SIG-M5 (cell line): Measurements from ENCODE around the gene PMEL.
"Not testable (repeated sequence)": the region's sequence is repeated elsewhere in the genome, so short reads cannot be mapped to it uniquely, and the experiment has no call there.

ENCODE experiments used
- DNase-seq: peaks from one replicate; lab custom pipeline; 2025; lab: John Stamatoyannopoulos, UW

Gene PMEL

DNA sequence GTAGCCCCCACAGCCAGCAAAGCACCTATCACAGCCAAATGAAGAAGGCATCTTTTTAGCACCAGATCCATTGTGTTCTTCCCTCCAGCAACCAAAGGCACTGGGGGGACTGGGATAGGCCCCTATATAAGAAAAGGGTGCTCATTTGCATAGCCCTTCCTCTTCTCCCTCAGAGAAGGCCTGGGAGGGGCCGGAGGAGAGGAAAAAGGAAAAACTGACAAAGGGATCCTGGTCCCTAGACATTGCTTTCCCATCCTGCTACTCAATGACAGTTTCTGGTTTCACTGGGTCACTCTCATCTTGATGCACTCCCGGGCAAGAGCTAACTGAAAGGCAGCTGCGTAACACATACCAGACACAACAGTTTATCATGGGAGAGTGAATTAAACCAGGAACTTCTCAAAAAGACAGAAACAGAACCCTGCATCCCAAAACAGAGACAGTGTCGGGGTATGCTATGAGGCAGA lies at the start of gene PMEL:
Gene PMEL, minus strand, starts transcription at position 102 of the 467 bp plus-strand sequence. Its CDS starts 31 bp downstream, at position 71.
- DNase-seq = no peak

DNA sequence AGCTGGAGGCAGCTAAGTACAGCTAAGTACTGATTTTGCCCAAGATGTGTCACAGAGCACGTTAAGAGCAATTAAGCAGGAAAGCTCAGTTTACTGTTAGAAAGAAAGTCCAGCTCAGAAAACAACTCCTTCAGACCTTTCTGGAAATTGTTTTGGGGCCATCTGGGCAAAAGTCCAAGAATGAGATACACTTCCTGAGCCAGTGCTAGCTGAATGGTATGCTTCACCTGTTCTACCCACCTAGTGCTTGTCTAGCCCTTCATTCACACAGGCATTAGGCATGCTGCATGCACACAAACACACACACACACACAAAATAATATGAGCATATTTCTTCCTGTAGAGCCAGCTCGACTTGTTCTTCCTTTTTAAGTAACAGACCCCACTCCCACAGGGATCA lies 48.4 kb upstream of the PMEL start:
- no peak for DNase-seq

DNA sequence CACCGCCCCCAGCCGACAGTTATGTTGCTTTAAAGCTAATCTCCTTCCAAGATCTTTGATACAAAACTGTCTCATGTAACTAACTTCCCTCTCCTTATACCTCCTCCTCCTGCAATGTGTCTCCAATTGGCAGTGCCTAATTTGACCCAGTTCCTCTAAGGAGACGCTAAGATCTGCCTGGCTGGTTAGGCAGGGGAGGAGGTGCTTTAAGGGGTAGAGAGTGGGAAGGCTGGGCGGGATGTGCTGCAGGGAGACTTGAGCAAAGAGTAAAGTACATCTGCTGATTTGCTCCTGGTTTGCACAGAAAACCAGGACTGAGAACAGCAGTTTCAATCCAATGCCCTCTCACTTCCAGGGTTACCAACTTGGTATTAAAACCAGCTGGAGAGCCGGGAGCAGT lies 47.6 kb upstream of the PMEL start:
- DNase-seq = no peak

DNA sequence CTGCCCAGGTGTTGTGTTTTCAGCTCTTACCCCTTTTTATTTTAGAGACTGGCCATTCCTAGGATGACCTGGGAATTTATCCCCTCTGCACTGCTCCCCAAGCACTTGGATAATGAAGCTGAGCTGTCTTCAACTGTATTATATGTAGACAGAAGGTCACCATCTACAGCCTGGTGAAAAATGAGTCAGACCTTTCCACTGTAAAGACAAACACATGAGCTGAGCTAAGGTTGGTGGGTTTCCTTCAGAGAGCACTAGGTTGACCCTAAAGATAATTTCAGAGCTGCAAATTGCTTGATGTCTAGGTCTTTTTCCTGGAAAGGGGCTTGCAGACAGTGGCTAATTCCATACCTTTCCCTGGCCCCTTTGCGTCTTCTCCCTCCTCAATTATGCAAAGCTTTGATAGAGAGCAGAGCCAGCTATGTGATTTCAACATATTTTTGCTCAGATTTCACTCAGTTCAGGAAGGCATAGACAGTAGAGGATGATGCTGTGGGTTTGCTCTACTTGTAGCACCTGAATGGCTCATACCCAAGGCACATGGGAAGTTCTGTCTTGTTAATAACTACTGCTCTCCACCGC lies 45.8 kb upstream of the PMEL start:
- no peak for DNase-seq

DNA sequence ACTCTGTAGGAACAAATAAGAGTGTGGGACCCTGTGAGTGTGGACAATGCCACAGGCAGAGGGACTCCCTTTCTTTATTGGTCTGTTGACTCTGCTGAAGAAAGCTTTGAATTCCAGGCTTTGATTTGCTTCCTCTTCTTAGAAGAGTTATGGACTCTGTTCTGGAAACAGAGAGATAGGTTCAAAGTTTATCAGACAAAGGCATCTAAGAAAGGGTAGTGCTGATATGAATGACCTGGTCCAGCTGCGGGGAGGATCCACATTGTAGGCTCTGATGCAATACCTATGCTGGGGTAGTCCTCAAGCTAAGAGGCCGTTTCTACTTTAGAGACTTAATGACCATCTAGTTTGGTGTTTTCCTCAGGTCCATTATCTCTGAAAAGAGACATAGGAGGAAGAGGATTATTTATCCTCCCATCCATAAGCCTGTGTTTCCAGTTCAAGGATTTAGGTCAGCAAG lies 44.3 kb upstream of the PMEL start:
- no peak for DNase-seq

DNA sequence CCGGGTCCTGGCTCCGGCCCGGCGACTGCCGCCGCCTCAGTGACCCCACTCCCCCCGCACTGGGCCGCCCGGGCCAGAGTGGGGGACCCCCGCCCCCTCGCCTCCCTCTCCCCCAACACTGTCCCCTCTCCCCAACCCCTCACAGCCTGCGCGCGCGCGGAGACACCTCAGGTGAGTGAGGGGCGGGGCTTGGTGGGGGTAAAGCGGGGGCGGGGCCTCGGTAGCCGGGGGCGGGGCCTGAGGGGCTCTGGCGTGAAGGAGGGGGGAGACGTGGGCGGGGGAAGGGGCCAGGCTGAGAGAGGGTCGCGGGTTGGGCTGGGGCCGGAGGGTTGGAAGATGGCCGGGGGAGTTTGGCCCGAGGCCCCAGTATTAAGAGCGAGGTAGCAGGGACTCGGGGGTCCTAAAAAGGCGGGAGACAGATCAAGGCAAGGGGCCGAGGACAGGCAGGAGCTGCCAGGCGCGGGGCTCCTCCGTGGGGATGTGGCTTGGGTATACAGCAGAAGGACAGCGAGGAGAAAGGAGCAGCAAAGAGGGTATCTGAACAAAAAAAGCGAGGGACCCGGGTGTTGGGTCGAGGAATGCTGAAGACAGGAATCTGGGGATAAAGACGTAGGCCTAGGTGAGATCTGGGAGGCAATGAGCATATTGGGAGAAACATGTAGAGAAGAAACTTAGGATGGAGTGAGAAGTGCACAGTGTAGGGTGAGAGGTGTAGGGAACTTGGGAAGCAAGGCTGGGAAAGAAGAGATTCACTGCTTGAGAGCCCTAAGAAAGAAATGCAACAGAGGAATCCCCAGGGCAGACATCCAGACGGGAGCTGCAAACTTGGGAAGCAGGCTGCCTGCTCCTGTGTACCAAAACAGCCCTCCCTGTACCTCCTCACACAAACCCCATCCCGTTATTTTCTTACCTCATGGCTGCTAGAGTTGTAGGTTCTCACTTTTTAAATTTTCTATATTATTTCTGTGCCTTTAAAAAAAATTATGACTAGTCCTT lies 42.0 kb upstream of the PMEL start:
- DNase-seq = no peak

DNA sequence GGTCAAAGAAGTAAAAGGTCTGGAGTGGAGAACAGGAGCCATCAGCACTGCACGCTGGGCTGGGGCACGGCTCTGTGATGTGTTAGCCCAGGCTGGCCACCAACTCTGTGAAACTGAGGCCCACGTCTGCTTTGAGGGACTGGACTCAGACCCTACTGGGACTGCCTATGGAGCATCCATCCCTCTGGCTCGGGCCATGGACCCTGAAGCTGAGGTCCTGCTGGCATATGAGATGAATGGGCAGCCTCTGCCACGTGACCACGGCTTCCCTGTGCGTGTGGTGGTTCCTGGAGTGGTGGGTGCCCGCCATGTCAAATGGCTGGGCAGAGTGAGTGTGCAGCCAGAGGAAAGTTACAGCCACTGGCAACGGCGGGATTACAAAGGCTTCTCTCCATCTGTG lies 38.4 kb upstream of the PMEL start:
- no peak for DNase-seq

DNA sequence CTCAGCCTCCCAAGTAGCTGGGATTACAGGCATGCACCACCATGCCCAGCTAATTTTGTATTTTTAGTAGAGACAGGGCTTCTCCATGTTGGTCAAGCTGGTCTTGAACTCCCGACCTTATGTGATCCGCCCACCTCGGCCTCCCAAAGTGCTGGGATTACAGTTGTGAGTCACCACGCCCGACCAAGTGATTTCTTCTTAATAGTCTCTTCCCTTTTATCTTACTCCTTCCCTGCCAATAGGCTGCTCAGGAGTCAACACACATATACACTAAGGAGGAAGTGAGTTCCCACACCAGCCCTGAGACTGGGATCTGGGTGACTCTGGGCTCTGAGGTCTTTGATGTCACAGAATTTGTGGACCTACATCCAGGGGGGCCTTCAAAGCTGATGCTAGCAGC lies 37.5 kb upstream of the PMEL start:
- DNase-seq = not testable (repeated sequence)

DNA sequence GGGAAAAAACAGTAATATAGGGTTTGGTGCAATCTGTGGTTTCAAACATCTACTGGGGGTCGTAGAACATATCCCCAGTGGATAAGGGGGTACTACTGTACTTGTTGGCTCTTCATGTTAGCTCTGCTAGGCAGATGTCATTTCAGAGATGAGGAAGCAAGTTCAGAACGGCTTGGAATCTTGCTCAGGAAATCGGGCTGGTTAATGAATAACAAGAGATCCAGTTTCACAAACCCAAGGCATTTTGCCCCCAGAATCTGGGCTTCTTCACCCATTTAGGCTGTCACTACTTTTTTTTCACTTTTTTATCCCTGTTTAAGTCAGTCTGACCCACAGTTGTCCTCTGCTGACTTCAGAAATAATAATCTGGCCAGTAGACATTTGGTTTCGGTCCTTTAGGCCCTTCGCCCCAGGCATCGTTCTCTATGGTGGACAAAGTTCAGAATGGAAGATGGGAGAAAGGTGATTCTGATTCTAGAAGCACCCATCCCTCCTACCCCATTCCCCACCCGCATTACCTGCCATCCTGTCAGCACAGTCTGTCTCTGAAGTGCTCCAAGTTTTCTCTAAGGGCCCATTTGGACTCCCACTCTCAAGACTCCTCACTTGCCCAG lies 35.8 kb upstream of the PMEL start:
- DNase-seq = no peak

DNA sequence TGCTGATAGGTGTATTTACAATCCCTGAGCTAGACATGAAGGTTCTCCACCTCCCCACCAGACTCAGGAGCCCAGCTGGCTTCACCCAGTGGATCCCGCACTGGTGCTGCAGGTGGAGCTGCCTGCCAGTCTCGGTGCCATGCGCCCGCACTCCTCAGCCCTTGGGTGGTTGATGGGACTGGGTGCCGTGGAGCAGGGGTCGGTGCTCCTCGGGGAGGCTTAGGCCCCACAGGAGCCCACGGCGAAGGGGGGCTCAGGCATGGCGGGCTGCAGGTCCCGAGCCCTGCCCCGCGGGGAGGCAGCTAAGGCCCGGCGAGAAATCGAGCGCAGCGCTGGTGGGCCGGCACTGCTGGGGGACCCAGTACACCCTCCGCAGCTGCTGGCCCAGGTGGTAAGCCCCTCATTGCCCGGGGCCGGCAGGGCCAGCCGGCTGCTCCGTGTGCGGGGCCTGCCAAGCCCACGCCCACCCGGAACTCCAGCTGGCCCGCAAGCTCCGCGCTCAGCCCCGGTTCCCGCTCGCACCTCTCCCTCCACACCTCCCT lies 34.2 kb upstream of the PMEL start:
- DNase-seq = not testable (repeated sequence)

DNA sequence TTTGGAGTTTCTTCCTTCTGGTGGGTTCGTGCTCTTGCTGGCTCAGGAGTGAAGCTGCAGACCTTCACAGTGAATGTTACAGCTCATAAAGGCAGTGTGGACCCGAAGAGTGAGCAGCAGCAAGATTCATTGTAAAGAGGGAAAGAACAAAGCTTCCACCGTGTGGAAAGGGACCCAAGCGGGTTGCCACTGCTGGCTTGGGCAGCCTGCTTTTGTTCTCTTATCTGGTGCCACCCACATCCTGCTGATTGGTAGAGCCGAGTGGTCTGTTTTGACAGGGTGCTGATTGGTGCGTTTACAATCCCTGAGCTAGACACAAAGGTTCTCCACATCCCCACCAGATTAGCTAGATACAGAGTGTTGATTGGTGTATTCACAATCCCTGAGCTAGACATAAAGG lies 33.7 kb upstream of the PMEL start:
- DNase-seq = not testable (repeated sequence)

DNA sequence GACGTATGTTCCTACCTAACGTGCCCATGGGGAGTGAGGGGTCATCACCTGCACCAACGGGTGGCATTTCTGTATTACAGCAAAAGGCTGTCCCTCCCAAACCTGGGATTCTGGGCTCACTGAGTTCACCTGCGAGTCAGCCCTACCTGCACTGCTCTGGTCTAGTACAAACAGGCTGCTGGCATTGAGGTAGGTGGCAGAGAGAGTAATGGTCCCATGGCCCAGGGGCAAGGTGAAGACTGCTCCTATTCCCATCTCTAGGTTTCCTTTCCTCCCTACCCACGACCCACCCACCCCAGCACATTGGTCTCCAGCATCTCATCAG lies 31.7 kb upstream of the PMEL start:
- DNase-seq = no peak

DNA sequence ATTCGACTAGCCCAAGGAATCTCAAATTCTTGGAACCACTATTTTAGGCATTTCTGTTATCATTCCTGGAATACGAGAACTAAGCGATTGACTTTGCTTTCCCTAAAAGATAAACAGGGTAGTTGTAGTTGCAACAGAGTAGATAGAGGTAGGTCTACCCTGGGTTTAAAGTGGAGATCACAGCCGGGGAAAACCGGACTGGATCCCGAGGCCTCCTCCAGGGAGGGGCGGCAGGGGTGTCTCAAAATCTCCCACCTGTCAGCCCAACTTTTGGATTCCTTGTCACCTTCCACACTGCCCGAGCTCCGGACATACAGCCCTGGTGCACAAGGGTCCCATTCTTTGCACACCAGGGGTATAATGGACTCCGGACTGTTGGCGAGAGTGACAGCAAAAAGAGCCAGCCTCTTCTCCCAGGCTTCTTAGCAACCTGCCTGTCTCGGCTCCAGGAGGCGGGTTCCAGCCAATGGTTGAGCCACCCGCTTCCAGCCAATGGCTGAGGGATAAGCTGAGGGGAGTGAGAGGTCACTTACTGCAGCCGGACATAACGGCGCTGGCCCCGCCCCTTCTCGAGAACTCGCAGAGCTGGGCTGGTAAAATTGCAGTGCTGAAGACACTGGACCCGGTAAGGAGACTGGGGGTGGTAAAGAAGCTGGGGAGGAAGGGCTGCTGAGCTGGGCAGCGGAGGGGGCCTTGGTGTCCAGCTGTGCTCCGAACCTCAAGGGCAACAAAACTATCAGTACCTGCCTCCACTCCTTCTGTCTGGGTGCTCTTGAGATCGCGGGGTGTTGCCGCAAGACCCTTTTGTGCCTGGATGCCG lies 31.1 kb upstream of the PMEL start, which contains the start of gene SUOX:
Gene SUOX, plus strand, starts transcription at position 562 of the 820 bp plus-strand sequence. CDS start 4,946 bp downstream, outside the sequence.
- DNase-seq = no peak

DNA sequence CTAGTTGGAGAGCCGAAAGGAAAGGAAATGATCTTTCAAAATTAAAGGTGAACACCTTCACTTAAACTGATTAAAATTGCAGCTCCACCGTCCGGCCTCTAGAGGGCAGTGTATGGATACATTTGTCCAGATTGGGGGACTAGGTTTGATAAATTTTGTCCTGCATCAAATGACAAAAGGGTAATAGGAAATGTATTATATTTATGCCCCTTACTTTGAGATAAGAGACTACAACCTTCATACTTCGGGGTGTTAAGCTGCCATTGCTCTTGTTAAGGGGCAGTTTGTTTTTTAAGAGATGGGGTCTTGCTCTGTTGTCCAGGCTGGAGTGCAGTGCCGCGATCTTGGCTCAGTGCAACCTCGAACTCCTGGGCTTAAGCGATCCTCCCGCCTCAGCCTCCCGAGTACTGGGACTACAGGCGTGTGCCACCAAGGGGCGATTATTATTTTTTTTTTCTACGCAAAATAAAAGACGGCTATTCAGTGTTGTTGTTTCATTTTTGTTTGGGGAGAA lies 30.4 kb upstream of the PMEL start:
- no peak for DNase-seq

DNA sequence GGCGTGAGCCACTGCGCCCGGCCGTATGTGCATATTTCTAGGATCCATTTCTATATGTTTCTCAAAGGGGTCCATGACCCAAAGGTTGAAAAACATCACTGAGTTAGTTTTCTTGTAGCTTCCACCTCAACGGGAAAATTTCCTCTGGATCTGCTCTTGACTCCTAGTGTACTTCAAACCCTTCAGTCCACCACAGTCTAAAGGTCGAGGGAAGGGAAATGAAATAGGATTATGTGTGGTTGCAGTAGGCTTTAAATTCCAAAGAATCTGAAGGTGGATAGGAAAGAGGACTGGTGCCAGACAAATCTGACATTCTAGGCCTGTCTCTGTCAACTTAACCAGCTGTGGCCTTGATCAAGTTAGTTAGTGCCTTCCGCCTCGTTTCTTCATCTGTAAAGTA lies 29.5 kb upstream of the PMEL start:
- no peak for DNase-seq

DNA sequence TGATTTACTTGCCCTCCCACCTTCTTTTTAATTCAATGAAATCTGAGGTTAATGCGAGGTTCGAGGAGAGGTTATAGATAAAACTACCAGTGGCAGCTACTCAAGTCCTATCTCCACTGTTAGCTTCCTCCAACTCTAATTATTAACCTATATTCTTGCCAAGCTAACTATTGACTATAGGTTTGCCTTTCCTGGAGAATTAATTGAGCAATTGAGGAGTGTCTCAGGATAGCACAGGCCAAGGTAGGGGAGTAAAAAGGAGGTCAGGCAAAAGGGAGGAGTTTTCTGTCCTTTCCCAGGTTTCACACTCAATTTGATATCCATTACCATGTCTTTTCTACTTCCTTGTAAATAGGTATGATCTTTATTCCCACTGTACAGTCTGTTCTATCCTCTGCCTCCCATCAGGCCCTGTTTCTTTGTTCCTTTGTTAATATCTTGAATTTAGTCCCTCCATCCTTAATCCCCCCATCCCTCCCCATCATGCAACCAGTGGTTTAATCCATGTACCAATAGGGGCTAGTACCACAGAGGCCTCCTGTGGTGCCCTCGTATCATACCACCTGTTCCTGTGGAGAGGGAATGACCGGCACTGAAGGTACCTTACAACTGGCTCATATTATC lies 27.5 kb upstream of the PMEL start:
- no peak for DNase-seq

DNA sequence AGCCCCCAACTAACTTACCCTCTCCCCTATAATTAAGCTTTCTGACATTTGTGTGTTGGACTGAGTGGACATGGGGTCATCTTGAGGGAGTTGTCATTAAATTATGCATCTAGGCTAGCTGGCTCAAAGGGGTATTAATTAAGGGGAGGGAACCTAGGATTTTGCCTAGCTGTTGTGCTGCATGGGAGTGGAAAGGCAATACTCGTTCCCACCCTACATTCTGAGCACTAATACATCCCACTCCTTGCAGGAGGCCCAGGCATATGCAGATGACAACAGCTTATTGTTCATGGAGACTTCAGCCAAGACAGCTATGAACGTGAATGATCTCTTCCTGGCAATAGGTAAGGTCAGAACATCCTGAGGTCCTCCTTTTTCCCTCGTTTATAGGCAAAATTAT lies 25.3 kb upstream of the PMEL start:
- DNase-seq = no peak

DNA sequence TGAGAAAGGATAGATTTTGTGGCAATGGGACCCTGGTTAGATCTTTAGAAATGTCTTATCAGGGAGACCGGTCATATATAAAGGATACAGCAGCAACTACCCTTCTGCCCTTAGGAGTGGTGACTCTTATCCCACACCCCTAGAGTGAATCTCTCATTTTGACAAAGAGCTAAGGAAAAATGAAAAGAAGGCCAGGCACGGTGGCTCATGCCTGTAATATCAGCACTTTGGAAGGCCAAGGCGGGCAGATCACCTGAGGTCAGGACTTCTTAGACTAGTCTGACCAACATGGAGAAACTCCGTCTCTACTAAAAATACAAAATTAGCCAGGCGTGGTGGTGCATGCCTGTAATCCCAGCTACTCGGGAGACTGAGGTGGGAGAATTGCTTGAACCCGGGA lies 20.1 kb upstream of the PMEL start:
- not testable (repeated sequence) for DNase-seq

DNA sequence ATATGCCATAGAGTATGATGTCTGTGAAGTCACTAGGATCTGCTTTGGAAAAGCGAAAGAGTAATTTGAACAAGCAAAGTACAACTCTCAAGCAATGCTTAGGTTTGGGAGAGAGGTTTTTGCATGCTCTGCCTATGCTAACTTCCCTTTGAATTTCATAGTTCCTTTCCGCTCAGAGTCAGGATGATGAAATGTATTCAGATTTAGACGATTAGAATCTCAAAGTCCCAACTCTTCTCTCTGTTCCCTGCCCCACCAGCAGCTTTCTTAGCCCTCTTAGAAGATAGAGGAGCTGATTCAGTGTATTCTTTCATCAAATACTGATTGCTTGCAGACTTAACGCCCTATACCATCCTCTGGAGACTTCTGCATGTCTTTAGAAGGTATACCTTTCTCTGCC lies 19.5 kb upstream of the PMEL start:
- no peak for DNase-seq

DNA sequence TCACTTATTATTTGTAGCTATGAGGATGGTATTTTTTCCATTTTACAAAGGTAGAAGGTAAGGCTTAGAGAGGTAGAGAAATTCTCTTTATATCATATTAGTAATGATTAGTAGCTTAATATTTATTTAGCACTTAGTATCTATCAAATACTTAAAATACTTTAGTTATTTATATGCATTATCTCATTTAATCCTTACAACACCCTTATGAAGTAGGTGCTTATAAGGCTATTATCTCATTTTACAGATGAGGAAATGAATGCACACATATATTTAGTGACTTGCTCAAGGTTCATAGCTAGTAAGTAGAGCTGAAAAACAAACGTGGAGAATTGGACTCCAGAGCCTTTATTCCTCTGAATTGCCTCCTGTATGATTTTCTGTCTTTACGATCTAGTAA lies 19.0 kb upstream of the PMEL start:
- DNase-seq = no peak
